Daoy (cell line): ENCODE measurements around the gene GTPBP8. TPM values are rescaled to one million over a fixed set of nuclear protein-coding genes. Genes with fewer than 3 reads are reported as not detected.

ENCODE experiments used
- total RNA-seq: library from RNA; depleted of rRNA; stranded (reverse); fragments of >200 nt; shearing (Covaris generic); gene quantifications from 2 replicates; pipeline ENCODE4 v1.2.3, GENCODE V29; 2014; rRNA removed

GTPBP8 gene
- total RNA-seq, 1 experiment from 2014 or later, result 49.3 TPM

Other genes with a start within 250 kb of the GTPBP8 start
- not detected in 2 replicates for gene CD200R1L, start 144.1 kb upstream of the GTPBP8 start, total RNA-seq
- 0.09 TPM in 1 of 2 replicates, not detected in the other for gene CD200R1, start 15.9 kb upstream of the GTPBP8 start, total RNA-seq
- gene BOC, start 220.6 kb downstream of the GTPBP8 start, total RNA-seq, result 4.4 and 5.0 TPM in 2 replicates